GM12878 (cell line): ENCODE results near the gene RAPGEF6. TPM values are rescaled to one million over a fixed set of nuclear protein-coding genes. Genes with fewer than 3 reads are reported as not detected.

Source experiments
- ATAC-seq: fragments of 200-7000 bp; cut with Tn5 transposase; 3 replicates; pipeline ENCODE4 v1.9.1; 2020; ENCODE audit warnings: mild to moderate bottlenecking, moderate library complexity
- BruUV-seq: library from RNA; stranded (reverse); fragments of 400-500 nt; replicated peaks from 2 replicates; lab custom pipeline; 2021; lab: Mats Ljungman, UMichigan
- CTCF ChIA-PET: fragments of 300-600 bp; sonication (Branson Sonifier 250); formaldehyde crosslinking; extraction: SDS; loops from one replicate; lab custom pipeline; 2021; ENCODE audit warnings: inconsistent platforms; lab: Yijun Ruan, JAX
- POLR2A ChIA-PET: fragments of 350-600 bp; formaldehyde crosslinking; extraction: SDS; loops from one replicate; lab custom pipeline; 2021; ENCODE audit warnings: inconsistent platforms; lab: Charles Lee
- RAD21 ChIA-PET: fragments of 300-600 bp; sonication (Branson Sonifier 250); formaldehyde crosslinking; loops from one replicate; lab custom pipeline; 2023; ENCODE audit warnings: antibody characterized with exemption; ENCODE audit not compliant: unreplicated experiment; lab: Charles Lee
- SMC1A ChIA-PET: fragments of 300-600 bp; sonication (Branson Sonifier 250); formaldehyde crosslinking; loops from one replicate; lab custom pipeline; 2023; ENCODE audit not compliant: unreplicated experiment, uncharacterized antibody; lab: Charles Lee
- DNase-seq: peaks from one replicate; pipeline ENCODE4 v3.0.0-alpha.2; 2011; ENCODE audit warnings: low read depth, low spot score
- FAIRE-seq: peaks from 3 replicates; lab custom pipeline; 2011; peaks lifted over from hg19 to GRCh38; lab: Jason Lieb, UNC
- H2AFZ ChIP-seq: 2 replicates; pipeline ENCODE4 v1.6.0; 2011; ENCODE audit warnings: low read depth, low read length, control low read depth; ENCODE audit not compliant: control insufficient read depth
- H3K27ac ChIP-seq: 2 replicates; pipeline ENCODE4 v1.5.1; 2011; ENCODE audit warnings: control low read depth; ENCODE audit not compliant: control insufficient read depth, insufficient read depth
- H3K27me3 ChIP-seq, 2 experiments: replicated peaks in 1 of 2; 2 replicates each; pipeline versions ENCODE4 v1.6.0 to v1.6.1; 2011; ENCODE audit warnings: low read length in 1 of 2; ENCODE audit not compliant: control insufficient read depth in 2 of 2, insufficient read depth in 2 of 2
- H3K36me3 ChIP-seq, 2 experiments: 2 replicates each; pipeline ENCODE4 v1.5.1; 2011; ENCODE audit warnings: low read length in 1 of 2; ENCODE audit not compliant: control insufficient read depth in 2 of 2, insufficient read depth in 2 of 2
- H3K4me1 ChIP-seq: 2 replicates; pipeline ENCODE4 v1.6.1; 2011; ENCODE audit warnings: mild to moderate bottlenecking, low read length, moderate library complexity, mixed read lengths; ENCODE audit not compliant: control insufficient read depth, insufficient read depth
- H3K4me2 ChIP-seq: 2 replicates; pipeline ENCODE4 v1.6.0; 2011; ENCODE audit warnings: control low read depth; ENCODE audit not compliant: control insufficient read depth, insufficient read depth
- H3K4me3 ChIP-seq: fragments of 200-600 bp; sonication (generic); 2 replicates; pipeline ENCODE4 v1.5.1; 2016
- H3K79me2 ChIP-seq: 2 replicates; pipeline ENCODE4 v1.6.0; 2011; ENCODE audit warnings: low read length; ENCODE audit not compliant: control insufficient read depth, insufficient read depth
- H3K9ac ChIP-seq: 2 replicates; pipeline ENCODE4 v1.8.0; 2011; ENCODE audit warnings: low read length, control low read depth, mixed read lengths; ENCODE audit not compliant: control insufficient read depth, insufficient read depth
- H3K9me3 ChIP-seq: replicated peaks from 3 replicates; pipeline ENCODE4 v1.5.1; 2011; ENCODE audit warnings: mild to moderate bottlenecking, low read length; ENCODE audit not compliant: control insufficient read depth, insufficient read depth
- H4K20me1 ChIP-seq: 2 replicates; pipeline ENCODE4 v1.6.0; 2011; ENCODE audit not compliant: control insufficient read depth, insufficient read depth
- ETV6 ChIP-seq, 2 experiments: fragments of 450-650 bp in 1 of 2; IDR thresholded peaks in 1 of 2; conservative IDR thresholded peaks in 1 of 2; 2 replicates each; pipeline ENCODE4 v1.6.1; 2014; ENCODE audit warnings: antibody characterized with exemption in 1 of 2, borderline replicate concordance in 1 of 2, low read depth in 1 of 2, mild to moderate bottlenecking in 1 of 2, moderate library complexity in 1 of 2
- PAX5 ChIP-seq: IDR thresholded peaks from 2 replicates; pipeline ENCODE4 v1.6.1; 2011; ENCODE audit warnings: low read depth, low read length, borderline replicate concordance
- PAX8 ChIP-seq: fragments of 450-650 bp; IDR thresholded peaks from 2 replicates; pipeline ENCODE4 v1.6.1; 2017; ENCODE audit warnings: mild to moderate bottlenecking, moderate library complexity
- POLR2AphosphoS5 ChIP-seq: IDR thresholded peaks from 2 replicates; pipeline ENCODE4 v1.6.1; 2011; ENCODE audit warnings: mild to moderate bottlenecking, low read length, inconsistent platforms
- WGBS: methylation state at CpG from one replicate; pipeline ENCODE4 v1.1.6; 2016; ENCODE audit warnings: low lambda C conversion rate; ENCODE audit not compliant: insufficient replicate concordance, insufficient coverage; ENCODE audit errors: missing lambda C conversion rate; 5-methylcytosine and 5-hydroxymethylcytosine counted together
- in situ Hi-C: fragments of 300-500 bp; cut with MboI; formaldehyde crosslinking; loops from 9 replicates; pipeline ENCODE4 v1.14.3; 2018; ENCODE audit warnings: mixed read lengths
- intact Hi-C: fragments of 100-400 bp; cut with micrococcal nuclease; formaldehyde crosslinking; loops from one replicate; pipeline ENCODE4 v1.14.2; 2022; ENCODE audit not compliant: unreplicated experiment
- polyA plus RNA-seq, 11 experiments: library from polyadenylated mRNA; depleted of rRNA in 4 of 11; unstranded in 6 of 11; stranded (reverse) in 5 of 11; fragments of >200 nt; fragmentation: Nextera tagmentation in 4 of 11; fragmentation: Illumina TruSeq in 1 of 11; extraction: Ambion mirVana in 4 of 11; extraction: Trizol in 1 of 11; gene quantifications; 1 replicate in 1 of 11; 2 replicates in 10 of 11; pipeline versions ENCODE4 v1.2.1 to v1.2.3, GENCODE V29; 2011 to 2016; ENCODE audit warnings: inconsistent platforms in 2 of 11, missing spikeins in 2 of 11, low read depth in 1 of 11
- total RNA-seq, 4 experiments: library from RNA; depleted of rRNA in 3 of 4; stranded (reverse); fragments of >200 nt in 3 of 4; fragmentation: Illumina TruSeq in 1 of 4; extraction: Trizol in 1 of 4; gene quantifications; 2 replicates each; pipeline versions ENCODE4 v1.2.1 to v1.2.3, GENCODE V29; 2013 to 2021

Gene RAPGEF6
- total and polyA plus RNA-seq, 10 of the 15 experiments (the other 5 are each of a cell fraction or from before 2014, with no cell fraction given), result 2.9 to 24.0 (median 14.2) TPM

DNA sequence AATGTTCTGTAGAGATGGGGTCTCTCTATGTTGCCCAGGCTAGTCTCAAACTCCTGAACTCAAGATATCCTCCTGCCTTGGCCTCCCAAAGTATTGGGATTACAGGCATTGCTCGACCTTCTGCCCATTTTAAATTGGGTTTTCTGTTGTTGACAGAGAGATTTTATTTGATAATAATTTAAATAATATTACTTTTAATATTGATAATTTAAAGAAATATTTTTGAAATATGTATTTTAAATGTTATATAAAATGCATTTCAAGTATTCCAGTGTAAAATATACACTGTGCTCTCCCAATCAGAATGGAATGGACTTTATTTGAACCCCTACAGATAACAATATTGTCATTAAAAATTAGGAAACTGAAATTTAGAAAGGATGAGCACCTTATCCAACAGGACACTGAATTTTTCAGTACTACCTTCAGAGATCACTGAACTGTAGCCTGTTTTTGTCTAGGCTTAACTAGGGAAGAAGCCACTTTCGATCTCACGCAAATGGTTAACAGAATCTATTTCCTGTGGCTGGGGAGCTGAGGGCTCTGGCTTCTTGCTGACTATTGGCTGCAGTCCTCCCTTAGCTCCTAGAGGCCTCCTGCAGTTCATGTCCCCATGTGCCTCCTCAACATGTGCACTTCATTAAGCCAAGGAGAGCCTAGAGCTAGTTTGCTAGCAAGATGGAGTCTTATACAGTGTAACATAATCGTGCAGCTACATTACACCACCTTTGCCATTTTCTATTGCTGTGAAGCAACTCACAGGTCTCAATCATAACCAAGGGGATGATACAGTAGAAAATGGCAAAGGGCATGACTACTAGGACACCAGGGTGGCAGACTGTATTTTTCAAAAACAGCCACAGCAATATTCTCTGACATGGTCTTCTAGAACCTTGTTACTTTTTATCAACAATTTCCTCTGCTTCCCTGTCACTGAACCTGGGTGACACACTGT is 221.1 kb downstream of the RAPGEF6 start (continued):
- TF ChIP-seq PAX8 (no peak), PAX5 (0 out of 2 replicates have a peak, but pooled peaks have one; percentile 24)

DNA sequence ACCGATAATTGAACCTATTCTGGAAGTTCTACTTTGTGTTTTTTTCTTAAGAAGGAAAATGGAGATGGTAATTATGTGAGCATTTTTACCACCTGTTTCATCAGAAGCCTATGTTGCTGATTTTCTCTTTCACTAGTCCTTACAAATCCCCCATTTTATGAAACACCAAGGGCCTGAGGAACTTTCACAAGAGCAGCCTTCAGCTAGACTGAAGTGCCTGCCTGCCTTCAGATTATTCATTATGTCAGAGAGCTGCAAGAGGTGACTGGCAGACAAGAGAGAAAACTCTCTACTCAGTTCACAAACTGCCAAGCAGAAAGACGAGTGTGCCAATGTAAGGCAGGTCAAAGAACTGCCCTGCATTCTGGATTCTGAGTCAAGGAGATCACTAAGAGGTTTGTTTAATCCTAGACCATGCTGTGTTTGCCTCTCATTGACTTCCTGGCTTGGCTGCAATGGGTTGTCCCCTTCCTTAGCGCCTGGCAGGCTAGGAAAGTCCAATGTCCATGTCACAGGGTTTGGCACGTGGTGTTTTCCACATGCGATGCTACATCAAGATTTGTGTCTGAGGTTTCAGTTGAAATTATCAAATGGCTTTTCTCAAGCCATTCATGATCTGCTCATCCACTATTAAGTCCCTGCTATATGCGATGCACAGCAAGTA is 227.9 kb downstream of the RAPGEF6 start:
- Histone ChIP-seq H3K27ac (no peak overlapping the region), H3K79me2 (no peaks in the 10 kb centered on the region), H4K20me1 (no peaks in the 10 kb centered on the region), H3K9me3 (peaks cover 2% of the 10 kb centered on the region; the same call in 1 of the 3 replicates), H3K9ac (no peak overlapping the region), H3K4me2 (no peak overlapping the region), H3K4me1 (no peaks in the 10 kb centered on the region), H3K27me3 (no peaks in the 10 kb centered on the region), H3K4me3 (no peak overlapping the region), H3K36me3 (peaks cover 0 to 11% of the 10 kb centered on the region in 2 experiments; a peak in 3 of 4 replicates), H2AFZ (no peak overlapping the region)
- FAIRE-seq (no peak), DNase-seq (no peak), ATAC-seq (no peak)
- in situ Hi-C loops (loop anchor here (25.0 kb wide), 1 partner anchor 1295 kb away; no protein-coding TSS in a partner anchor), intact Hi-C loops (no loop called here)
- ChIA-PET SMC1A (interaction anchor here (0.6 to 1.5 kb wide), 3 partner anchors 93 to 225 kb away, joined by 3 read pairs; no protein-coding TSS in a partner anchor), CTCF (interaction anchor here (0.5 to 1.4 kb wide), 6 partner anchors 9 to 205 kb away, joined by 3 to 4 read pairs (median 3); no protein-coding TSS in a partner anchor), RAD21 (no interaction called here), POLR2A (no interaction called here)
- BruUV-seq, result no TSS peak
- over 99% methylated on average over 6 of the region's 6 CpGs for WGBS
- TF ChIP-seq ETV6 (conservative IDR thresholded peaks at IDR 0.05 in 1 of 2, IDR thresholded peaks at IDR 0.05 in 1 of 2; ENCODE audit: borderline replicate concordance in 1 of 2, low read depth in 1 of 2) (no peak), POLR2AphosphoS5 (peak; percentile 31; the same call in 1 of the 2 replicates)
